GM12872 (cell line): ENCODE data around the gene SYTL2.

Experiments used
- TF ChIP-seq, protein P1 (sequence below): IDR thresholded peaks from 3 replicates; pipeline ENCODE4 v1.5.1; 2011; ENCODE audit warnings: low read depth, mild to moderate bottlenecking, low read length, moderate library complexity; ENCODE audit not compliant: insufficient read depth

The SYTL2 gene

DNA sequence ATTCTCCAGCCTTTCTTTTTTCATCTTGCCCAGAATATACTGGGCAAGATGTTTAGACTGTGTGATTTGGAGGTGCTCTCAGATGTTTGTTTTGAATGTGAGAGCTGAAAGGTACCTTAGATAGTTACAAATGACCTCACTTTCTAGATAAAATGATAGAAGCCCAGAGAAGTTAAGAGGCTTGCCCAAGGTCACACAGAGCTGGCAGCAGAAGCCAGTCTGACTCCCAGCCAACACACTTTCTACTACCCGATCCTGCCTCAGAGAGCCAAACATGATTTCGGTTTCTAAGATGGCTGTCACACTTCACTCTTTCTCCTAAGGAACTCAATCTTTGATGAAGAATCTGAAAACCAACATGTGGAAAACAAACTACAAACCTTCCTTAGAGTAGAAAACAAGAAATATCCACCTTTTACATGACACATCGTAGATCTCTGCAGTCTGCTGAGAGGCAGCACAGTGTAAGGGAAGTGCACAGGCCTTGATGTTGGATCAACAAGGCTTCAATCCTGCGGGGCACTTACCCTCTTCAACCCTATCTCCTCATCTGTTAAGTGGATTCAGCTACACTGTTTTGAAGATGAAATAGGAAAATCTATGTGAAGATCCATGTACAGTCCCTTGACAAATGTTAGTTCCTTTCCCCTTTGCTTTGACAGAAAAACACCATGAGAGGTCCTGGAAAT, 58.6 kb downstream of the SYTL2 start:
- TF ChIP-seq, protein P1, sequence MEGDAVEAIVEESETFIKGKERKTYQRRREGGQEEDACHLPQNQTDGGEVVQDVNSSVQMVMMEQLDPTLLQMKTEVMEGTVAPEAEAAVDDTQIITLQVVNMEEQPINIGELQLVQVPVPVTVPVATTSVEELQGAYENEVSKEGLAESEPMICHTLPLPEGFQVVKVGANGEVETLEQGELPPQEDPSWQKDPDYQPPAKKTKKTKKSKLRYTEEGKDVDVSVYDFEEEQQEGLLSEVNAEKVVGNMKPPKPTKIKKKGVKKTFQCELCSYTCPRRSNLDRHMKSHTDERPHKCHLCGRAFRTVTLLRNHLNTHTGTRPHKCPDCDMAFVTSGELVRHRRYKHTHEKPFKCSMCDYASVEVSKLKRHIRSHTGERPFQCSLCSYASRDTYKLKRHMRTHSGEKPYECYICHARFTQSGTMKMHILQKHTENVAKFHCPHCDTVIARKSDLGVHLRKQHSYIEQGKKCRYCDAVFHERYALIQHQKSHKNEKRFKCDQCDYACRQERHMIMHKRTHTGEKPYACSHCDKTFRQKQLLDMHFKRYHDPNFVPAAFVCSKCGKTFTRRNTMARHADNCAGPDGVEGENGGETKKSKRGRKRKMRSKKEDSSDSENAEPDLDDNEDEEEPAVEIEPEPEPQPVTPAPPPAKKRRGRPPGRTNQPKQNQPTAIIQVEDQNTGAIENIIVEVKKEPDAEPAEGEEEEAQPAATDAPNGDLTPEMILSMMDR = no peak

DNA sequence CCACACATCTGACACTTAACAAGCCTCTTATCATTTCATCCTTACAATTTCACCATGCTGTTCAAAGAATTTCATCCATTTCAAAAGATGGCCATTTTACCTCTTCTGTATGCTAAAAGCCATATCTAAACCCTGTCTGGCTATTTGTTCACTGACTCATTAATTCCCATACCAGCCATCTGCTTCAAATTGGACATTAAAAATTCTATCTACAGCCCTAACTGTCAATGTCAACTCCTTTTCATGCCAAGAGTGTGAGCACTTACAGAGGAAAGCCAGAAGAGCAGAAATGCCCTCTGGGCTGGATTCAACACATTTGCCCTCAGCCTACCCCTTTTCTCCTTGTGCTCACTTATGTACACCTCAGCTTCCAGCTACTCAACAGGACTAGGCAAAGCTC, 59.2 kb downstream of the SYTL2 start:
- TF ChIP-seq, protein P1 = no peak

DNA sequence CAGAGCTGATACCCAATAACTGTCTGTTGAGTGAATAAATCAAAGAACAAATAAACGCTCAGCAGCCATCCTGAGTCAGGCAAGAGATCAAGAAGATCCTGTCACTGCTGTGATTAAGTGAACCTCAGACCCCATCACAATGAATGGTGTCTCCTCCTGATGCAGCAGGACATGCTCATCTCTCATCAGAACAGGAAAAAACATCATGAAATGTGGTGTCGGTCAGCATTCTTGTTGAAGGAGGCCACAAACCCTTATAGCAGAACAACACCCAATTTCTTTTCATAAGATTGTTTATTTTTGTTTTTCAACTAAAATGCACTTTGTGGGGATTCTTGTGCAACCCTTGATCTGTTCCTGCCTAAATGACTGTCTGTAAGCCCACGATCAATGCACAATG, 60.3 kb downstream of the SYTL2 start:
- TF ChIP-seq, protein P1 = no peak

DNA sequence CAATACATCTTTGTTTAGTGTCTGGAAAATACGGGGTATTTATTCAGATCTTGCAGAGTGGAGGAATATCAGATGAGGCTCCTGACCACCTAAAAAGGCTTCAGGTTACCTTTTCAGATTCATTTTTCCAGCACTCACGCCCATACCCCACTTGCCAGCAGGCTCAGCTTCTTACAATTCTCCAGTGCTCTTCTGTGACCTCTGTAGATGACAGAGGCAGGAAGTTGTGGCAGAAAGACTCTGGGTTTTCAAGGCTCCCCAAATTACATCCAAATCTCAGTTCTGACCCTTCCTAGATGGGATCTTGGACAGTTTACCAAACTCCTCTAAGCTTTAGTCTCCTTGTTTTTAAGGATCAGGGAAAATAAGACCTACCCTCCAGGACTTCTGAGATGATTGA, 61.1 kb downstream of the SYTL2 start:
- TF ChIP-seq, protein P1 = no peak

DNA sequence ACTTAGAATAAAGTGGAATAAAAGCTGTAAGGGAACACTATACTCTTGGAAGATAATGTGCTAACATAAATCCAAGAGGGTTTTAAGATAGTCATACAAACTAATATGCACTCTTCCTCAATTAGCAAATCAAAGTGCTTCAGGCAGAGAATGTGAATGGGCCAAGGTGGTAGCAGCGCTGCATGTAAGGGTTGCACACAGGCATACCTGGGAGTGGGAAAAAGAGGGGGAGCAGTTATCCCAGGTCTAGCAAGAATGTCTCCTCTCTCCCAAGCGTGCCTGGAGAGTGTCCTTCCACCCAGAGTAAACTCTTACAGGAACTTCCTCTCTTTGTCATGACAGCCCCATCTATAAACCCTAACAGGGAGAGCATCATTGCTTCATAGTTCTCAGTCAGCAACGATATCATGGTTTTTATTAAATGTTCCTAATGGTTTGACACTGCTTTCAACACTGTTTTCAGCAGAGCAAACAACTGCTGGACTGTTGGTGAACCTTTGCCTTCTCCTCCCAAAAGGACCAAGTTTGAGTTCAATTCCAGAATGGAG, 61.6 kb downstream of the SYTL2 start:
- TF ChIP-seq, protein P1 = no peak

DNA sequence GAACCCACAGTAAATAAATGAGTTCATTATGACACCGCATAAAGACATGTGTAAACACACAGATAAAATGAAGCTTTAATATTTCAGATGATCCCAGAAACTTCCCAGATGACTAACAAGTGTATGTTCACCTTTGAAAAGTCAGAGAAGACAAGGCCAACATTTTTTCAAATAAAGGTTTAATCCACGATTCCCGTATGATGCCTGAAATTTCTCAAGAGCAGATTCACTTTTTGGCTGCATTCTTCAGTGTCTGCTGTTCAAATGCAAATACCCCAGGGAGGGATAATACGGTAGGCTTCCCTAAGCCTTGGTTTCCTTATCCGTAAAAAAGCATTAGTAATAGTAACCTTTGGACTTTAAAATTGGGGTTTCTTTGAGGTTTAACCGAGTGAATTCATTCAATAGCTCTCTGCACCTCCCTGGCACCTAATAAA, 62.5 kb downstream of the SYTL2 start:
- TF ChIP-seq, protein P1 = no peak

DNA sequence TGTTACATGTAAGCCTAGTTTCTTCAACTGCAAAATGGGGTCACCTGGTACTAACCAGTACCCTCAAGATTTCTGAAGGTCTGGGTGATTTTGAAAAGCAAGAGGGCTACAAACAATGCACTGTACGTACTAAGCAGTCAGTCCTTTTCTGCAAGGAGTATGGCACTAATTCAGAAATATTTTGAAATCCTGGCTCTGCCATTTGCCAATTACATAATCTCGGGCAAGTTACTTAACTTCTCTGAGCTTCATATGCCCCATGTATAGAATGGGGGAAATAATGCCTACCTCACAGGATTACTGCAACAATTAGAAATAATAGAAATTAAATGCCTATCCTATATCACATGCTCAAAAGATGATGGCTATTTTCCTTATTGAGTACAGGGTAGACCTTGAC, 64.3 kb downstream of the SYTL2 start:
- TF ChIP-seq, protein P1 = no peak
